OCI-LY3 (cell line): ENCODE data around the gene LRFN2.

Experiments
- H2AFZ ChIP-seq: fragments of 200-600, 300-600 bp; shearing (Covaris generic); 2 replicates; pipeline ENCODE4 v1.6.0; 2014; ENCODE audit warnings: antibody characterized with exemption, low read depth, low read length
- H3K27ac ChIP-seq: fragments of 200-600, 300-600 bp; sonication (generic); 2 replicates; pipeline ENCODE4 v1.5.1; 2014; ENCODE audit warnings: mild to moderate bottlenecking, low read length, moderate library complexity, mixed read lengths
- H3K27me3 ChIP-seq: fragments of 200-600, 300-600 bp; sonication (generic); 2 replicates; pipeline ENCODE4 v1.6.1; 2014; ENCODE audit warnings: low read depth, low read length, mixed read lengths
- H3K36me3 ChIP-seq: fragments of 200-600, 300-600 bp; sonication (generic); replicated peaks from 2 replicates; pipeline ENCODE3; 2014; ENCODE audit warnings: low read depth, low read length, mixed read lengths
- H3K4me1 ChIP-seq: fragments of 300-600, 200-600 bp; sonication (generic); 2 replicates; pipeline ENCODE4 v1.6.1; 2014; ENCODE audit warnings: low read length, mixed read lengths
- H3K4me2 ChIP-seq: fragments of 200-600, 300-600 bp; sonication (generic); 2 replicates; pipeline ENCODE4 v1.6.1; 2014; ENCODE audit warnings: low read length, mixed read lengths
- H3K4me3 ChIP-seq: fragments of 300-600, 200-600 bp; sonication (generic); 2 replicates; pipeline ENCODE4 v1.5.1; 2014; ENCODE audit warnings: antibody characterized with exemption, mild to moderate bottlenecking, low read length, moderate library complexity
- H3K79me2 ChIP-seq: fragments of 300-600, 200-600 bp; shearing (Covaris generic); 2 replicates; pipeline ENCODE4 v1.6.1; 2014; ENCODE audit warnings: mild to moderate bottlenecking, low read length, mixed read lengths
- H3K9ac ChIP-seq: fragments of 300-600, 200-600 bp; shearing (Covaris generic); 2 replicates; pipeline ENCODE4 v1.6.0; 2014; ENCODE audit warnings: mild to moderate bottlenecking, low read length, moderate library complexity
- H3K9me3 ChIP-seq: fragments of 200-600, 300-600 bp; shearing (Covaris generic); 2 replicates; pipeline ENCODE4 v1.6.1; 2014; ENCODE audit warnings: low read length, mixed read lengths; ENCODE audit not compliant: insufficient read depth
- H4K20me1 ChIP-seq: fragments of 200-600, 300-600 bp; sonication (generic); 2 replicates; pipeline ENCODE4 v1.6.1; 2016; ENCODE audit warnings: low read length, mixed read lengths; ENCODE audit not compliant: insufficient read depth
- EZH2phosphoT487 ChIP-seq: fragments of 200-600 bp; shearing (Covaris generic); IDR thresholded peaks from 2 replicates; pipeline ENCODE4 v1.6.1; 2018; ENCODE audit warnings: antibody characterized with exemption, mixed run types, low read depth
- TF ChIP-seq, protein P1 (sequence below): fragments of 200-600, 300-600 bp; sonication (generic); IDR thresholded peaks from 2 replicates; pipeline ENCODE4 v1.5.1; 2014; ENCODE audit warnings: antibody characterized with exemption, low read length, low read depth

The LRFN2 gene

DNA sequence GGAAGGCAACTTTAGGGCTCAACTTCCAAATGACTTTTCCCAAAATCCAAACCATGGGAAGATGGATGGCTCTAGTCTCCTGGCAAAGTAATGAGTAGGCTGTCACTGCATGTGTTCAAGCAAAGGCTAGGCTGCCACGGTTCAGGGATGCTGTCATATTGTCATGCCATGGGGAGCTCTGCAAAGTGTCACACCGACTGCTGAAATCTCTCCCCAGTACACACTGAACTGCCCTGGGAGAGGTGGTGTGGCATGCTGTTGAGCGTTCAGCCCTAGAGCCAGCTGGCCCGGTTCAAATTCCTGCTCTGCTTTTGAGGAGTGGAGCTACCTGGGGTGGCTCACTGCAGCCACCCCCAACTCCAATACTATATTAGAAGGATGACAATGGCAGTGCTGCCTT is 115.9 kb downstream of the LRFN2 start:
- Histone ChIP-seq H3K9ac (no peak overlapping the region), H3K27me3 (peaks cover 26% of the 10 kb centered on the region), H3K27ac (no peak overlapping the region), H3K9me3 (no peaks in the 10 kb centered on the region), H4K20me1 (no peaks in the 10 kb centered on the region; the same call in 1 of the 2 replicates), H3K4me1 (no peaks in the 10 kb centered on the region), H3K4me2 (no peak overlapping the region), H3K79me2 (no peaks in the 10 kb centered on the region), H2AFZ (no peak overlapping the region), H3K36me3 (no peaks in the 10 kb centered on the region), H3K4me3 (no peak overlapping the region)
- no peak for TF ChIP-seq EZH2phosphoT487

DNA sequence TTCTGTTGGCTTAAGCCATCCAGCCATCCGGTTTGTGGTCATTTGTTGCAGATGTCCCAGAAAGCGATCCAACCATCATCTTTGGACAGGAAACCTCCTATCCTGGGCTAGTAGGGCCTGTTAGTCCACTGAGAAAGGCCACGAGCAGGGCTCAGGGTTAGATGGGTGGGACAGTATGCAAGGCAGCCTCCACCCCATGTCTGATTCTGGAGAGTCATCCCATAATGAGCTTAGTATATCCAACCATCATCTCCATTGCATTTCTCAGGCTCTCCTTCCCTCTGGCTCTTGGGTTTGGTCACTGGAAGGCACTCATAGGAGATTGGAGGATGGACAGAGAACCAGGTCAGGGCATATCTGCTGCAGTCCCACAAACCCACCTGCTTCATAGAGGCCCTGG is 117.8 kb downstream of the LRFN2 start:
- H2AFZ ChIP-seq = no peak overlapping the region
- no peak overlapping the region for H3K4me3 ChIP-seq
- H3K9ac ChIP-seq = no peak overlapping the region
- H3K36me3 ChIP-seq = no peaks in the 10 kb centered on the region
- H3K4me1 ChIP-seq = no peaks in the 10 kb centered on the region
- peaks cover 37% of the 10 kb centered on the region for H3K27me3 ChIP-seq
- H3K4me2 ChIP-seq = no peak overlapping the region
- H3K9me3 ChIP-seq = no peaks in the 10 kb centered on the region
- H4K20me1 ChIP-seq = no peaks in the 10 kb centered on the region; the same call in 1 of the 2 replicates
- H3K27ac ChIP-seq = no peak overlapping the region
- H3K79me2 ChIP-seq = no peaks in the 10 kb centered on the region
- TF ChIP-seq, protein P1, sequence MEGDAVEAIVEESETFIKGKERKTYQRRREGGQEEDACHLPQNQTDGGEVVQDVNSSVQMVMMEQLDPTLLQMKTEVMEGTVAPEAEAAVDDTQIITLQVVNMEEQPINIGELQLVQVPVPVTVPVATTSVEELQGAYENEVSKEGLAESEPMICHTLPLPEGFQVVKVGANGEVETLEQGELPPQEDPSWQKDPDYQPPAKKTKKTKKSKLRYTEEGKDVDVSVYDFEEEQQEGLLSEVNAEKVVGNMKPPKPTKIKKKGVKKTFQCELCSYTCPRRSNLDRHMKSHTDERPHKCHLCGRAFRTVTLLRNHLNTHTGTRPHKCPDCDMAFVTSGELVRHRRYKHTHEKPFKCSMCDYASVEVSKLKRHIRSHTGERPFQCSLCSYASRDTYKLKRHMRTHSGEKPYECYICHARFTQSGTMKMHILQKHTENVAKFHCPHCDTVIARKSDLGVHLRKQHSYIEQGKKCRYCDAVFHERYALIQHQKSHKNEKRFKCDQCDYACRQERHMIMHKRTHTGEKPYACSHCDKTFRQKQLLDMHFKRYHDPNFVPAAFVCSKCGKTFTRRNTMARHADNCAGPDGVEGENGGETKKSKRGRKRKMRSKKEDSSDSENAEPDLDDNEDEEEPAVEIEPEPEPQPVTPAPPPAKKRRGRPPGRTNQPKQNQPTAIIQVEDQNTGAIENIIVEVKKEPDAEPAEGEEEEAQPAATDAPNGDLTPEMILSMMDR = no peak
- TF ChIP-seq EZH2phosphoT487 = no peak

DNA sequence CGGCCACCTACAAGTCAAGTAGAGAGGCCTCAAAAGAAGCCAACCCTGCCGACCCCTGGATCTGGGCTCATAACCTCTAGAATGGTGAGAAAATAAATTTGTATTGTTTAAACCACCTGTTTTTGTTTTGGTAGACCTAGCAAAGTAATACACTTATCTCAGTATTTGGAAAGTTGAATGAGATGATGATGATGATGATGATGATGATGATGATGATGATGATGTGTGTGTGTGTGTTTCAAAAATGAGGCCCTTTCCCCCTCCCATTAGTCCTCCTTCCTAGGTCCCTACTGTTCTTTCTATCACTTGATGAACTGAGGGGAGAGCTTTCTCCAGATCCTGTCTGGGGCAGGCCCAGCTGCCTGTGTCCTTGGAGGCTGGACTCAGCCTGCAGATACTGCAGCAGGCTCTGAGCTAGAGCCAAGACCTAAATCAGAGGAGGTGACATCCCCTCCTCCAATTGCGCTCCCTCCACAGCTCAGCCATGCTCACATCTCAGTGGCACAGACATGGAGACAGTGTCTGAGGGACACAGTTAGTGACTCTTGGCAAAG is 120.1 kb downstream of the LRFN2 start:
- Histone ChIP-seq H3K27me3 (peaks cover 42% of the 10 kb centered on the region), H3K9ac (no peak overlapping the region), H3K4me2 (no peak overlapping the region), H3K36me3 (no peaks in the 10 kb centered on the region), H3K4me1 (no peaks in the 10 kb centered on the region), H3K9me3 (no peaks in the 10 kb centered on the region), H3K4me3 (no peak overlapping the region), H3K27ac (no peak overlapping the region), H3K79me2 (no peaks in the 10 kb centered on the region), H2AFZ (no peak overlapping the region), H4K20me1 (no peaks in the 10 kb centered on the region)
- TF ChIP-seq EZH2phosphoT487 = no peak
- TF ChIP-seq, protein P1 = no peak

DNA sequence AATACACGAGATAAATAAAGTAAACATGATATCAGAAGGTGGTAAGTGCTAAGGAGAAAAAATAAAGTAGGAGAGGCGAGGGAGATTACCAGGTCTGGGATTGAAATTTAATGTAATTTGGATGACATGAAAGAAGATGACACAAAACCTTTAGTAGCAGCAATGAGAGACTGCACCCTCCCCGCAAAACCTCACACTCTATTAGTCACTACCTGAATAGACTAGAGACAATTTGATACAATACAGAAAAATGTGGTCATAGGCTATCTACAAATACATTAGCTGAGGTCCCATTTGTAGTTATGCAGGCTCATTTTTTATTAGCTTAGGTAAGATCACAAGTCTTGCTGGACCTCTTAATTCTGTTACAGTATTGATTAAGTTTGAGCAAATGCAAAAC is 125.5 kb downstream of the LRFN2 start:
- H3K4me1 ChIP-seq = no peaks in the 10 kb centered on the region
- no peaks in the 10 kb centered on the region for H3K79me2 ChIP-seq
- H3K9me3 ChIP-seq = no peaks in the 10 kb centered on the region
- no peak overlapping the region for H3K4me2 ChIP-seq
- no peak overlapping the region for H2AFZ ChIP-seq
- H3K4me3 ChIP-seq = no peak overlapping the region
- peaks cover 56% of the 10 kb centered on the region for H3K27me3 ChIP-seq
- no peak overlapping the region for H3K9ac ChIP-seq
- no peak overlapping the region for H3K27ac ChIP-seq
- H4K20me1 ChIP-seq = no peaks in the 10 kb centered on the region
- TF ChIP-seq, protein P1 = no peak
- H3K36me3 ChIP-seq = no peaks in the 10 kb centered on the region

GRCh38 chr6:40460380-40460779 is 126.8 kb downstream of the LRFN2 start:
- H3K4me2 ChIP-seq = no peak overlapping the region
- no peaks in the 10 kb centered on the region for H3K79me2 ChIP-seq
- no peak overlapping the region for H3K4me3 ChIP-seq
- TF ChIP-seq, protein P1 = no peak
- TF ChIP-seq EZH2phosphoT487 = no peak
- H4K20me1 ChIP-seq = no peaks in the 10 kb centered on the region
- no peak overlapping the region for H3K9ac ChIP-seq
- no peaks in the 10 kb centered on the region for H3K36me3 ChIP-seq
- no peak overlapping the region for H3K27ac ChIP-seq
- peaks cover 52% of the 10 kb centered on the region for H3K27me3 ChIP-seq
- H3K4me1 ChIP-seq = no peaks in the 10 kb centered on the region
- no peak overlapping the region for H2AFZ ChIP-seq
- no peaks in the 10 kb centered on the region for H3K9me3 ChIP-seq
